Fibroblast of mammary gland (primary cell): ENCODE measurements around the gene ZFP92.

Experiments used
- DNase-seq: peaks from one replicate; pipeline ENCODE4 v3.0.0-alpha.2; 2010; ENCODE audit warnings: low read depth
- H3K4me3 ChIP-seq: 2 replicates; pipeline ENCODE4 v1.5.1; 2011; ENCODE audit warnings: low read depth, mild to moderate bottlenecking, low read length, moderate library complexity; ENCODE audit not compliant: control insufficient read depth
- CTCF ChIP-seq: conservative IDR thresholded peaks from 2 replicates; pipeline ENCODE4 v1.5.1; 2011; ENCODE audit warnings: low read depth, low read length, inconsistent platforms; ENCODE audit not compliant: control insufficient read depth, insufficient read depth

ZFP92 gene

GRCh38 chrX:153395613-153396319, 15.5 kb upstream of the ZFP92 start:
- no peak overlapping the region for H3K4me3 ChIP-seq
- DNase-seq: no peak

GRCh38 chrX:153396320-153397195, 14.7 kb upstream of the ZFP92 start:
- TF ChIP-seq CTCF: no peak
- DNase-seq: no peak
- H3K4me3 ChIP-seq: no peak overlapping the region

More at GRCh38 chrX:153395613-153396319, 15.5 kb upstream of the ZFP92 start:
- no peak for TF ChIP-seq CTCF

DNA sequence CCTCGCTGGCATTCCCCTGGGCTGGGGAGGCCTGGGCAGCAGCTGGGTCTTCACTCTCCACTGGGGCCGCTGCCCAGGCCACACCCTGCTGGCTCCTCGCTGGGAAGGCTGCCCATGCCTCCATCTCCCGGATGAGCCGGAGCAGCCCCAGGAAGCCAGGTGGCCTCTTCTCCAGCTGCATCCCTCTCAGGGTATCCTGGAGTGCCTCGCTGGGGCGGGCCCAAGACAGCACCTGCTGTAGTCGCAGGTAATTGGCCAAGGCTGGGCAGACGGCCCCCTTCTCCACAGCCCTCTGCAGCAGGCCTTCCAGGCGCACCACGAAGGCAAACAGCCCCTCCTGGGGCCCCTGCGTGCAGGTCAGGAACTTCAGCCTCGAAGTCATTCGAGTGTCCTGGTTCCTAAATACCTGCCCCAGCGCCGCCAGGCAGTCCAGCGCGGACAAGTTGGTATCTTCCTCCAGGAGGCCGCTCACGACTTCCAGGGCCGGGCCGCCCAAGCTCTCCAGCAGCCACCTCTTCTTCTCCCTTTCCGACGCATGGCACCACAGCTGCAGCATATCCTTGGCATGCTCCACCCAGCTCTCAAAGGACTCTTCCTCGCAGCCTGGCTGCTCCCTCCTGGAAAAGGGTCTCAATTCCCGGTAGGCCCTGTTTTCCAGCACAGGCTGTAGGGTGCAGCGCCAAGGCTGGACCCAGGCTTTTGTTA, 13.9 kb upstream of the ZFP92 start:
- no peak for DNase-seq
- no peak overlapping the region for H3K4me3 ChIP-seq
- TF ChIP-seq CTCF: no peak

GRCh38 chrX:153398275-153398960, 12.9 kb upstream of the ZFP92 start:
- TF ChIP-seq CTCF: no peak
- DNase-seq: no peak
- no peak overlapping the region for H3K4me3 ChIP-seq

DNA sequence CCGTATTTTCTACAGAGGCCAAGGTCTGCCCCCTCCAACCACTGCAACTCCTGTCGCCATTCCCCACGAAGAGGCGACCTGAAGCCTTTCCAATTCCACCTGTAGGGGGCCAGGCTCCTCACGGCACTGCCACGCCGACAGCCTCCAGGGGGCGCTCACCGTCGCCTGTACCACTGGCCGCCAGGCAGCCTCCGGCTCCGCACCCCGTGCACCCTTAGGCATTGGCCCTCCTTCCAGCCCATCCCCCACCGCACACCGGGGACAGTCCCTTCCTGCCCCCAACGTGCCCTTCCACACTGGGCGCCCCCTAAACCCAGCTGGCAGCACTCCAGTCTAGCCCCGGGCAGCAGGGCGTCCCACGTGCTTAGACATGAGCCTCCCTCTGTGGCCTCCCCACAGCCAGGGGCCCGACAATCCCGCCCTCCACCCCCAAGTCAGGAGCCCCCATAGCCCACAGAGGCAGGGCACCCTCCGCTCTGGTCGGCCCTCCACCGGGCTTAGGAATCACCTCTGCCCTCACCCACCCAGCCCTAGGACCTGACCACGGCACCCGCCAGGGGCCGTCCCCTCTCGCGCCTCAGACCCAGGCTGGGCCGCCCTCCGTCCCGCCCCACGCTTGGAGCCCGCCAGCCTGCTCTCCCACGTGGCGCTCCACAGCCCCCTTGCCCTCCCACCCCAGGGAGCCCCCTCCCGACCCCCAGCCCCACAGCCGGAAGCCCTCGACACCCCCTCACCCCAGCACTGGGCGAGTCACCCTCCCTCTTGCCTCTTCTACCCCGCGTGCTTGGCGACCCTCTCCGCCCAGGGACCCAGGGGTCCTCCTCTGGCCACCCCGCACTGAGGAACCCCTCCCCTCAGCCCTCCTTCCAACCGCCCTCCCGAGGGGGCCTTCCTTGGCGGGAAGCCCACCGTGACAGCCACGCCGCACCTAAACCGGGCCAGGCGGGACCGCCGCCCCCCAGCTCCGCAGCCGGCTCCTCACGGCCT, 10.8 kb upstream of the ZFP92 start:
- TF ChIP-seq CTCF: peak; percentile 73
- DNase-seq: peak; percentile 20

More for the DNA sequence above, 10.8 kb upstream of the ZFP92 start:
- H3K4me3 ChIP-seq: no peak overlapping the region
